Measurements from ENCODE around the gene RCC1. TPM values are rescaled to one million over a fixed set of nuclear protein-coding genes. Genes with fewer than 3 reads are reported as not detected.
A peak's percentile ranks its signal among the peaks of the same experiment; 100 is the strongest.
"Not testable (repeated sequence)": the region's sequence is repeated elsewhere in the genome, so short reads cannot be mapped to it uniquely, and the experiment has no call there.

RCC1 gene
- total and polyA plus RNA-seq, 4 donors: 22.9 to 34.3 (median 28.8) TPM

GRCh38 chr1:28537457-28538199, 31.8 kb downstream of the RCC1 start:
- 88% methylated on average over 8 of the region's 8 CpGs for WGBS, 2 donors
- H3K9me3 ChIP-seq (ENCODE audit: control insufficient read depth in 4 of 4, insufficient read depth in 3 of 4, low read length in 3 of 4): no peaks in the 10 kb centered on the region
- DNase-seq (no peak), ATAC-seq (ENCODE audit: insufficient read depth, low FRiP score) (no peak)
- TF ChIP-seq CTCF (IDR thresholded peaks at IDR 0.05; ENCODE audit: control extremely low read depth, extremely low read depth): no peak
- H3K36me3 ChIP-seq (ENCODE audit: control insufficient read depth in 4 of 4, insufficient read depth in 4 of 4, low read length in 4 of 4): peaks cover 3 to 29% (median 19%) of the 10 kb centered on the region in 4 donors
- no peaks in the 10 kb centered on the region for H3K27me3 ChIP-seq (ENCODE audit: control insufficient read depth in 3 of 3, insufficient read depth in 3 of 3, low read length in 2 of 3)
- peaks cover 0 to 2% (median 0%) of the 10 kb centered on the region in 5 donors for H3K4me1 ChIP-seq (ENCODE audit: control insufficient read depth in 5 of 5, insufficient read depth in 5 of 5, low read length in 5 of 5)
- no peak overlapping the region for H3K4me3 ChIP-seq
- H3K27ac ChIP-seq (ENCODE audit: low read depth in 1 of 2, low read length in 1 of 2): no peak overlapping the region
- H3K9ac ChIP-seq (ENCODE audit: insufficient read depth in 1 of 2, low read length in 2 of 2): no peak overlapping the region

- Histone ChIP-seq H3K36me3 (ENCODE audit: control insufficient read depth in 4 of 4, insufficient read depth in 4 of 4, low read length in 4 of 4) (peaks cover 3 to 29% (median 19%) of the 10 kb centered on the region in 4 donors), H3K27me3 (ENCODE audit: control insufficient read depth in 3 of 3, insufficient read depth in 3 of 3, low read length in 2 of 3) (no peaks in the 10 kb centered on the region), H3K4me3 (no peak overlapping the region), H3K4me1 (ENCODE audit: control insufficient read depth in 5 of 5, insufficient read depth in 5 of 5, low read length in 5 of 5) (peaks cover 0 to 2% (median 0%) of the 10 kb centered on the region in 5 donors), H3K27ac (ENCODE audit: low read depth in 1 of 2, low read length in 1 of 2) (no peak overlapping the region), H3K9ac (ENCODE audit: insufficient read depth in 1 of 2, low read length in 2 of 2) (no peak overlapping the region), H3K9me3 (ENCODE audit: control insufficient read depth in 4 of 4, insufficient read depth in 3 of 4, low read length in 3 of 4) (no peaks in the 10 kb centered on the region)
- TF ChIP-seq CTCF (IDR thresholded peaks at IDR 0.05; ENCODE audit: control extremely low read depth, extremely low read depth): no peak
- ATAC-seq (ENCODE audit: insufficient read depth, low FRiP score) (no peak), DNase-seq (no peak)
- WGBS, 2 donors: 87 to 88% methylated on average over 6 of the region's 6 CpGs
Observed at GRCh38 chr1:28538286-28538685, 32.4 kb downstream of the RCC1 start.

- 86 to 91% methylated on average over 7 of the region's 7 CpGs for WGBS, 2 donors
- H3K4me3 ChIP-seq: no peak overlapping the region
- DNase-seq (no peak), ATAC-seq (ENCODE audit: insufficient read depth, low FRiP score) (no peak)
- TF ChIP-seq CTCF (IDR thresholded peaks at IDR 0.05; ENCODE audit: control extremely low read depth, extremely low read depth): no peak
- H3K27ac ChIP-seq (ENCODE audit: low read depth in 1 of 2, low read length in 1 of 2): no peak overlapping the region
- H3K27me3 ChIP-seq (ENCODE audit: control insufficient read depth in 3 of 3, insufficient read depth in 3 of 3, low read length in 2 of 3): no peaks in the 10 kb centered on the region
- no peak overlapping the region for H3K9ac ChIP-seq (ENCODE audit: insufficient read depth in 1 of 2, low read length in 2 of 2)
- peaks cover 0 to 21% (median 14%) of the 10 kb centered on the region in 4 donors for H3K36me3 ChIP-seq (ENCODE audit: control insufficient read depth in 4 of 4, insufficient read depth in 4 of 4, low read length in 4 of 4)
- H3K9me3 ChIP-seq (ENCODE audit: control insufficient read depth in 4 of 4, insufficient read depth in 3 of 4, low read length in 3 of 4): no peaks in the 10 kb centered on the region
- H3K4me1 ChIP-seq (ENCODE audit: control insufficient read depth in 5 of 5, insufficient read depth in 5 of 5, low read length in 5 of 5): peaks cover 0 to 2% (median 0%) of the 10 kb centered on the region in 5 donors
Observed at GRCh38 chr1:28540651-28541050, 34.8 kb downstream of the RCC1 start.

GRCh38 chr1:28541414-28542015, 35.7 kb downstream of the RCC1 start:
- H3K27me3 ChIP-seq (ENCODE audit: control insufficient read depth in 3 of 3, insufficient read depth in 3 of 3, low read length in 2 of 3); H3K4me1 ChIP-seq (ENCODE audit: control insufficient read depth in 5 of 5, insufficient read depth in 5 of 5, low read length in 5 of 5); H3K9me3 ChIP-seq (ENCODE audit: control insufficient read depth in 4 of 4, insufficient read depth in 3 of 4, low read length in 3 of 4); H3K9ac ChIP-seq (ENCODE audit: insufficient read depth in 1 of 2, low read length in 2 of 2); H3K27ac ChIP-seq (ENCODE audit: low read depth in 1 of 2, low read length in 1 of 2); H3K4me3 ChIP-seq: not testable (repeated sequence)
- ATAC-seq (ENCODE audit: insufficient read depth, low FRiP score): peak; percentile 47
- WGBS, 2 donors: 80 to 88% methylated on average over 8 of the region's 8 CpGs
- DNase-seq: peak in 2 of 3 donors; percentile 44 to 68
- peaks cover 0 to 13% (median 9%) of the 10 kb centered on the region in 4 donors for H3K36me3 ChIP-seq (ENCODE audit: control insufficient read depth in 4 of 4, insufficient read depth in 4 of 4, low read length in 4 of 4)
